ENCODE data around the gene MRPS27. TPM values are rescaled to one million over a fixed set of nuclear protein-coding genes. Genes with fewer than 3 reads are reported as not detected.

Gene MRPS27
- total and polyA plus RNA-seq, 11 donors = 31.9 to 94.1 (median 67.9) TPM

DNA sequence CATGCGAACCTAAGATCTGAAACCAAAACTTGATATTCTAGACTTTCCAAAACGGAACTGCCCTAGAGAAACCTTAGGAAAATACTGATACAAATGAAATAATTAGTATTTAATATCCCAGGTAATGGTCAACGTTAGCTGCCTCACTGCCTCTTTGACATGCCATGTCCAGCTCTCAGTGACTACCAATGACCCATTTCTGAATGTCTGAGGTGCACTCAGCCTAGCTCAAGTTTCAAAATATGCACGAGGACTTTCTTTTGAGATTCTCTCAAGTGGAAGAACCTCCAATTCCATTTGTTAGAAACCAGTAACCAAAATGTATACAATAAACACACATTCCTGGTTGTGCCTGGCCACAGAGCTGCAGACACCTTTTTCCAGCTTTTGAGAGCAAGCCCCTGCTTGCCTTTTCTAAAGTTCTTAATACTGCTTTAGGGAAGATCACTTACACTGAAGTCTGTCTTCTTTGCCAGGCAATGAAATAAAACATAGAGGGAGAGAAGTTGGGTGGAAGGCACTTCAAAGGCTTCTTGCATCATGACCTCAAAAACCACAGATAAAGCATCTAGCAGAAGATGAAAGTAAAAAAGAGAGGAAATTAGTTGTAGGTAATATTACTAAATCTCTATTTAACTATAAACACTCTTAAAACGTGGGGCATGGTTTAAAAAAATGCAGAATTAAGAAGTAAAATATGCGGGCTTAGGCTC is 87.9 kb downstream of the MRPS27 start:
- intact Hi-C loops (cut with DNase I) = no loop called here
- 90 to 91% (median 90%) methylated on average over 6 of the region's 6 CpGs for WGBS, 4 donors
- ATAC-seq (no peak), DNase-seq (no peak)
- H3K36me3 ChIP-seq = peaks cover 0 to 50% (median 40%) of the 10 kb centered on the region in 9 donors
- peaks cover 0 to 41% (median 8%) of the 10 kb centered on the region in 12 donors for H3K4me1 ChIP-seq
- no peaks in the 10 kb centered on the region for H3K9me3 ChIP-seq
- H3K27me3 ChIP-seq = no peaks in the 10 kb centered on the region
- H3K27ac ChIP-seq = no peak overlapping the region
- TF ChIP-seq POLR2A (IDR thresholded peaks at IDR 0.05) = no peak
- TF ChIP-seq, protein P1, sequence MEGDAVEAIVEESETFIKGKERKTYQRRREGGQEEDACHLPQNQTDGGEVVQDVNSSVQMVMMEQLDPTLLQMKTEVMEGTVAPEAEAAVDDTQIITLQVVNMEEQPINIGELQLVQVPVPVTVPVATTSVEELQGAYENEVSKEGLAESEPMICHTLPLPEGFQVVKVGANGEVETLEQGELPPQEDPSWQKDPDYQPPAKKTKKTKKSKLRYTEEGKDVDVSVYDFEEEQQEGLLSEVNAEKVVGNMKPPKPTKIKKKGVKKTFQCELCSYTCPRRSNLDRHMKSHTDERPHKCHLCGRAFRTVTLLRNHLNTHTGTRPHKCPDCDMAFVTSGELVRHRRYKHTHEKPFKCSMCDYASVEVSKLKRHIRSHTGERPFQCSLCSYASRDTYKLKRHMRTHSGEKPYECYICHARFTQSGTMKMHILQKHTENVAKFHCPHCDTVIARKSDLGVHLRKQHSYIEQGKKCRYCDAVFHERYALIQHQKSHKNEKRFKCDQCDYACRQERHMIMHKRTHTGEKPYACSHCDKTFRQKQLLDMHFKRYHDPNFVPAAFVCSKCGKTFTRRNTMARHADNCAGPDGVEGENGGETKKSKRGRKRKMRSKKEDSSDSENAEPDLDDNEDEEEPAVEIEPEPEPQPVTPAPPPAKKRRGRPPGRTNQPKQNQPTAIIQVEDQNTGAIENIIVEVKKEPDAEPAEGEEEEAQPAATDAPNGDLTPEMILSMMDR (IDR thresholded peaks at IDR 0.05) = no peak
- H3K4me3 ChIP-seq = no peak overlapping the region

DNA sequence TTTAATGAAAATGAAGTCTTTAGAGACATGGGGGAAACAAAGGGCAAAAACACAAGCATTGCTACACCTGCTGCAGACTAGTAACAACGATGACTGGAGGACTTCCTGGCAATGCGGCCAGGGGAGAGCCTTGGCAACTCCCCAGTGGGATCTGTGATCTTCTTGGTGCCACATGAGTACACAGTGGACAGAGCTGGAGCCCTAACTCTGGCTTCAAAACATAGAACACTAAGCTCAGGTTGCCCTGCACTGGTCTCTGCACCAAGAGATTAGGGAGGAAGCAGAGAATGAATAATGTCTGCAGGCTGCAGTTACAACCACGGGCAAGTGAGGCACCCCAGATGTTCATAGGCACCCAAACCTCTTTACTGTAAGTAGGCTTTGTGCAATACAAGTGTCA is 91.1 kb downstream of the MRPS27 start:
- H3K27ac ChIP-seq = no peak overlapping the region
- H3K9me3 ChIP-seq = no peaks in the 10 kb centered on the region
- H3K36me3 ChIP-seq = peaks cover 0 to 67% (median 54%) of the 10 kb centered on the region in 9 donors
- no peaks in the 10 kb centered on the region for H3K27me3 ChIP-seq
- TF ChIP-seq POLR2A (IDR thresholded peaks at IDR 0.05) = no peak
- TF ChIP-seq, protein P1 (IDR thresholded peaks at IDR 0.05) = no peak
- 48 to 57% (median 54%) methylated on average over 3 of the region's 3 CpGs for WGBS, 4 donors
- intact Hi-C loops (cut with DNase I) = no loop called here
- peaks cover 0 to 32% (median 10%) of the 10 kb centered on the region in 12 donors for H3K4me1 ChIP-seq
- ATAC-seq (peak; percentile 79 to 83 (median 81)), DNase-seq (peak in 3 of 5 donors; percentile 28 to 60 (median 59))
- H3K4me3 ChIP-seq = no peak overlapping the region

DNA sequence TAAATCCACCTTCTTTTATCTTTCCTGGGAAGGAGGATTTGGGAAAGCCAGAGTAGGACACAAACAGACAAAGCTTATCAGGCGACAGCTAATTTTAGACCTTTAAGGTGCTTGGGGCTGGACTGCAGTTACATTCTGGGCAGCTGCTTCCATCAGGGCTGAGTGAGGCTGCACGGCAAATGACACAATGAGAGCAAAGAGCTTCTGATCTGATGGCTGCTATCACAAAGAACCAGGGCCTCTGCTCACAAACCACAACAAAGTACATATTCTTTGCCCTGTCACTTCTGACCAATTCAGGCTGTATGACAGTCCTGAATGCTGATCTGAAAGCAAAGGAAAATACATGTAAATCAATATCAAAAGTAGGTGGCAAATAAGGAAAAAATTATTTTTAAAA is 93.1 kb downstream of the MRPS27 start:
- Histone ChIP-seq H3K9me3 (no peaks in the 10 kb centered on the region), H3K36me3 (peaks cover 0 to 78% (median 67%) of the 10 kb centered on the region in 9 donors), H3K27ac (peak overlapping the region in 7 of 12 donors; percentile 10 to 60 (median 32)), H3K4me1 (peaks cover 0 to 26% (median 7%) of the 10 kb centered on the region in 12 donors), H3K27me3 (no peaks in the 10 kb centered on the region), H3K4me3 (no peak overlapping the region)
- peak in 3 of 5 donors; percentile 31 to 55 (median 32) for DNase-seq
- no peak for TF ChIP-seq POLR2A (IDR thresholded peaks at IDR 0.05)
- TF ChIP-seq, protein P1 (IDR thresholded peaks at IDR 0.05) = no peak
- intact Hi-C loops (cut with DNase I) = no loop called here
- ATAC-seq = peak; percentile 66 to 88 (median 86)
- WGBS, 4 donors = 52 to 58% (median 57%) methylated on average over 2 of the region's 2 CpGs

DNA sequence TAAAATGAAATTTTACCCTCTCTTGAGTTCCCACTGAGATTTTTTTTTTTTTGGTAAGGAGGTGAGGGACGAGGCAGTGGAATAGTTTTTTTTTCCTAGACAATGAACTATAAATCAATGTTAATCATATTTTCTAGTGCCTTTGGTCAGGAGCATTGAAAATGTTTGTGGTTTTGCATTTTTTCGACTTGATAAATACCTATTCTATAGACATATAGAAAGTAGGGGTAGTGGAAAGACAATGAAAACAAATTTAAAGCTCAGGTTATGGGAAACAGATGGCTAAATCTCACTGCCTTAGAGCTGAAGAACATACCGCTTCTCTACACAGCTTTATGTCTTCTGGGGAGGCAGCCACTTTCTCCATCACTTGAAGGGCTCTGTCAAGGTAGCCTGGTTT is 94.3 kb downstream of the MRPS27 start:
- Histone ChIP-seq H3K4me1 (peaks cover 0 to 26% (median 7%) of the 10 kb centered on the region in 12 donors), H3K27me3 (no peaks in the 10 kb centered on the region), H3K36me3 (peaks cover 0 to 85% (median 69%) of the 10 kb centered on the region in 9 donors), H3K27ac (no peak overlapping the region), H3K9me3 (no peaks in the 10 kb centered on the region), H3K4me3 (no peak overlapping the region)
- DNase-seq (no peak), ATAC-seq (no peak)
- no peak for TF ChIP-seq POLR2A (IDR thresholded peaks at IDR 0.05)
- TF ChIP-seq, protein P1 (IDR thresholded peaks at IDR 0.05) = no peak
- intact Hi-C loops (cut with DNase I) = no loop called here
- 94 to 98% (median 98%) methylated on average over 3 of the region's 3 CpGs for WGBS, 4 donors
